Stimulated activated CD8-positive, alpha-beta memory T cell treated with anti-CD3 and anti-CD28 coated beads, Interleukin-12 subunit alpha, Interleukin-12 subunit beta, amount 100 ng/mL, for 1 hour (primary cell): ENCODE data around the gene CHCHD1.
"Not testable (repeated sequence)": the region's sequence is repeated elsewhere in the genome, so short reads cannot be mapped to it uniquely, and the experiment has no call there.

Source experiments
- DNase-seq: peaks from one replicate; pipeline ENCODE4 v3.0.0-alpha.2; 2020; ENCODE audit warnings: low read depth

The CHCHD1 gene

DNA sequence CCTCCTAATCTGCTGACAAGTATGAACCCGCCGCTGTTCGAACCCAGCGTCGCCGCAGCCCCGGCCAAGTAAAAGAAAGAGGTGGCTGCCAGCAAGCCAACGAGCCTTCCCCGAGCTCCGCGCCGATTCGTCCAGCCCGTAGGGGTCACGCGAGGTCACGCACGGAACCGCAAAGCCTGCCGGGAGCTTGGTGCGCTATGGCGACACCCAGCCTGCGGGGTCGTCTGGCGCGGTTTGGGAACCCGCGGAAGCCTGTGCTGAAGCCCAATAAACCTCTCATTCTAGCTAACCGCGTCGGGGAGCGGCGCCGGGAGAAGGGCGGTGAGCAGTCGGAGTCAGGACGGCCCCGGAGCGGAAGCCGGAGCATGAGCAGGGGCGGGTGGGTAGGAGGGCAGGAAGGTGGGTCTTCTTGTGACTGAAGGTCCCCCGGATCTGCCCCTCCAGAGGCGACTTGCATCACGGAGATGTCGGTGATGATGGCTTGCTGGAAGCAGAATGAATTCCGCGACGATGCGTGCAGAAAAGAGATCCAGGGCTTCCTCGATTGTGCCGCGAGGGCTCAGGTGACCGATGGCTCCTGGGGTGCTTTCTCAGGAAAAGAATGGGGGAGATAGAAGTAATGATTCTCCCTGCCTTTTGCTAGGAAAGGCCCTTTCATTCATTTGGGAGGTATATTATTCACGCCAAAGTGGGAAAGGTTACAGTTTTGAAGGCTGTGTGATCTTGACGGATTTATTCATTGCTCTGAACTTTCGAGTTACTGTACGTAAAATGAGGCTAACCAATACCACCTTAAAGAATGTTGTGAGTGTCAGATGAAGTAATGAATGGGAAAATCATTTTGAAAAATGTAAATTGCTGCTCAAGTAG is at the start of gene CHCHD1:
Gene CHCHD1 (plus strand): TSS at position 170 of the 870 bp plus-strand sequence. CDS start 28 bp downstream, at position 198.
- peak; percentile 85 for DNase-seq

DNA sequence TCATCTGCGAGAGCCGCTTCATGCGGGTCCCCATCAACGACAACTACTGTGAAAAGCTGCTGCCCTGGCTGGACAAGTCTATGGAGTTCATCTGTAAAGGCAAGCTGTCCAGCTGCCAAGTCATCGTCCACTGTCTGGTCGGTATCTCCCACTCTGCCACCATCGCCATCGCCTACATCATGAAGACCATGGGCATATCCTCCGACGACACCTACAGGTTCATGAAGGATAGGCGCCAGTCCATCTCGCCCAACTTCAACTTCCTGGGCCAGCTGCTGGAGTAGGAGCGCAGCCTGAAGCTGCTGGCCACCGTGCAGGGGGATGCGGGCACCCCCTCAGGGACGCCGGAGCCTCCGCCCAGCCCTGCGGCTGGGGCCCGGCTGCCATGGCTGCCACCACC is 49.4 kb upstream of the CHCHD1 start:
- no peak for DNase-seq

DNA sequence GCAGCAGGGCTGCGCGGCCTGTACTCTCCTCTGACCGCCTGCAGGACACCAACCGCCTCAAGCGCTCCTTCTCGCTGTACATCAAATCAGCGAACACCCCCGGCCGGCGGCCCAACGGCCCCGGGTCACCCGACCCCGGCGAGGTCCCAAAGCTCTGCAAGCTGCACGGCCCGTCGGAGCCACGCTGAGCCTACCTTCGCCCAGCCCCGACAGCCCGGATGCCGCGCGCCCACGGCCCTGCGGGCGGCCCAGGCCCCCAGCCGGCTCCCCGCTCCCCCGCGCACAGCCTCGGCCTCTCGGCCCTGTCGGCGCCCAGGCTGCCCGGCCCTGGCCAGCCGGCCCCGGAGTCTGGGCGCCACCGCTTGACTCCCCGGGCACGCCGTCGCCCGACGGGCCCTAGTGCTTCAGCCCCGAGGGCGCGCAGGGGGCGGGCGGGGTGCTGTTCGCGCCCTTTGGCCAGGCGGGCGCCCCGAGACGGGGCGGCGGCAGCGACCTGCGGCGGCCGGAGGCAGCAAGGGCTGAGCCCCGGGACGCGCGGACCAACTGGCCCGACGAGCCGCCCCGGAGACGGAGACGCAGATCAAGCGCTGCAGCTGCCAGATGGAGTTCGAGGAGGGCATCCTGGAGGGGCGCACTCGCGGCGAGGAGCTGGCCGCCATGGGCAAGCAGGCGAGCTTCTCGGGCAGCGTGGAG is 48.8 kb upstream of the CHCHD1 start:
- no peak for DNase-seq

DNA sequence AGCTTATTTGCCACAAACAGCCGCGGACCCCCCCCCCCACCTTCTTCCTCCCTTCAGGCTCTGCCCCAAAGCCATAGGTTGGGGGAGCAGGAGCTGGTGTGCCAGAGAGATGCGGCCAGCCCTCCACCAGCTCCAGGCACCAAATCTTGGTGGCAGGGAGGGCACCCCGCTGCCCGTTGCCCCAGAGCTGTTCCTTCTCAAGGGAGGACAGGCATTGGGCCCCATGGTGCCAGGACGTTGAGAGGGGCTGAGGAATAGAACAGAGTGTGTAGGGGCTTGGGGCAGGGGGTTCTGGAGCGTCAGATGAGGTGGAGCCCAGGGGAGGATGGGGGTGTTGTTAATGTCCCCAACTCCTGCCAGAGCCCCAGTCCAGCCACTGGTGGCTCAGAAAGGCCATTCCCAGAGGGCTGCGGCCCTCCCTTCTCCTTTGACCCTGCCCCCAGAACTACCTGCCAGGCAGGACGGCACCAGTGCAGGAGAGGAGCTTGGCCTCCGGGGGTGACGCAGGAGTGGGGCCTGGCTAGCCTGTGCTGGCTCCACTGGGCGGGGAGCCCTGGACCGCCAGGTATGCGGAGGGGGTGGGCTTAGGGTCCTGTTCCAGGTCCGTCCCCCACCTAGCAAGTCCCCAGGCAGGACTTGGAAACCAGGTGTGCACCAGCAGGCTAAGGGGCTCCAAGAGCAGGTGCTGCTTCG is 47.7 kb upstream of the CHCHD1 start:
- no peak for DNase-seq

DNA sequence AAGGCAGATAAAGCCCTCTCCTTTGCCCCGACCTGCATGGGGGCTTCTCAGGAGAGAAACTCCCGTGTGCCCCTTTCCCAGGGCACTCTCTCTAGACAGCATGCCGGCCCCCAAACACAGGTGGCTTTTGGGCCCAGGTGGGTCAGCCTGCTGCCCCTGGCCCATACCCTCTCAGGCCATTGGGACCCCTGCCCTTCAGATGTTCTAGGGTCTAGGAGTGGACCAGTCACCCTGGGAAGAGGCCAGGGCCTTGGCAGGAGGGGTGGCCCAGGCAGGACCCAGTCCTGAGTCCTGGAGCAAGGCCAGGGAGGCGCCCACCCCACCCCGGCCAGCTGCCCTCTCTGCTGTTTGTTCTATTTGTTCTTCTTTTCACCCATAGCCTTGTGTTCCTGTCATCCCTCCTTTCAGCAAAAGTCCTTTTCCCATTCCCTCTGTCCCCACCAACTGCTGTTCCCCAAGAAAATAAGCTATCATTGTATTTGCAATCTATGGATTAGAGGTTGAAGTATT is 47.0 kb upstream of the CHCHD1 start:
- no peak for DNase-seq

DNA sequence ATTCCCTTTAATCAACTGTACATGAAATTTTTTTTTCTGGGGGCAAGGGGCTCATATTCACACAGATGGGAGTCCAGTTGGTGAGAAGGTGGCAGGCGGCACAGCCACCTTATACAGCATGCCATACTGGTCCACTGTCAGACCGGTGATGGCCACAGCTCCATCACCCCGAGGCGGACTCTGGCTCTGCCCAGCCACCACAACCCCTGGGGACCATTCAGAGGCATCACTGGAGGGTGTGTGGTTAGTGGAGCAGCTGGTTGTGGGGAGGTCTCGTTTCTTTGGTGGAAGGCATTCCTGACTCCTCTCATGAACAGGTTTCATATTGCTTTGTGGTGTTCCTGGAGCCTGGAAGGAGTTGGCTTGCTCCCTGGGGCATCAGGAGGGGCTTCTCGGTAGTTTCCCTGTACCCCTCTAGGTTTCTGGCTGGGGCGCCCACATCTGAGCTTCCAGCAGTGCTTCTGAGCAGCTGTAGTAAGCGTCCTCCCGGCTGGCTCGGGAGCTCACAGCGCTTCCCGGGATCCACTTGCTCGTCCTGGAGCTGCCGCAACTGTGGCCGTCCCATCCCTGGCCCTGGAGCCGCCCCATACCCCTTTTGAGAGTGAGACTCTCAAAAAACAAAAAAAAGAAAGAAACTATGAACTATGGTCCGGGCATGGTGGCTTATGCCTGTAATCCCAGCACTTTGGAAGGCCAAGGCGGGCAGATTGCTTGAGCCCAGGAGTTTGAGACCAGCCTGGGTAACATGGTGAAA is 41.2 kb upstream of the CHCHD1 start:
- not testable (repeated sequence) for DNase-seq

DNA sequence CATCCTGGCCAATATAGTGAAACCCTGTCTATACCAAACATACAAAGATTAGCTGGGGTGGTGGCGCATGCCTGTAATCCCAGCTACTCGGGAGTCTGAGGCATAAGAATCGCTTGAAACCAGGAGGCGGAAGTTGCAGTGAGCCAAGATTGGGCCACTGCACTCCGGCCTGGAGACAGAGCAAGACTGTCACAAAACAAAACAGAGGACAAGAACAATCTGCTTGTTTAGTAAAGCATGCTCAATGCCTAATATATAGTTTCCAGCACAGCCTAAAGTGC is 39.5 kb upstream of the CHCHD1 start:
- no peak for DNase-seq

DNA sequence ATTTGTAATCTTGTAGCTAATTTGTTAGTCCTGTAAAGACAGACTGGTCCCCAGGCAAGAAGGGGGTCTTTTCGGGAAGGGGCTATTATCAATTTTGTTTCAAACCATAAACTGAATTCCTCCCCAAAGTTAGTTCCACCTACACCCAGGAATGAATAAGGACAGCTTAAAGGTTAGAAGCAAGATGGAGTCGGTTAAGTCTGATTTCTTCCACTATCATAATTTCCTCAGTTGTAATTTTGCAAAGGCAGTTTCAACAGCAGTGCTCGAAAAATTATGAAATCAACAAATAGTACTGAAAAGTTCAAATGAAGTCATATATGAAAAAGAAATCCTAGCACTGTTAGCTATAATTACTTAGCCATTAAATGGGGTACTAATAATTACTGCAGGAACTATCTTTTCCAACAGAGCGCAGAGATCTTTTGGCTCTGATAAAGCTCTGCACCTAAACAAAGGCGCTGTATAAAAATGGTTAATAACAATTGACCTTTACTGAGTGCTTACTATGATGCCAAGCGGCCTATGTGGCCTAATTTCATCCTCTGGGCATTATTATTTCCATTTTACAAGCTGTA is 38.4 kb upstream of the CHCHD1 start:
- DNase-seq, result no peak

DNA sequence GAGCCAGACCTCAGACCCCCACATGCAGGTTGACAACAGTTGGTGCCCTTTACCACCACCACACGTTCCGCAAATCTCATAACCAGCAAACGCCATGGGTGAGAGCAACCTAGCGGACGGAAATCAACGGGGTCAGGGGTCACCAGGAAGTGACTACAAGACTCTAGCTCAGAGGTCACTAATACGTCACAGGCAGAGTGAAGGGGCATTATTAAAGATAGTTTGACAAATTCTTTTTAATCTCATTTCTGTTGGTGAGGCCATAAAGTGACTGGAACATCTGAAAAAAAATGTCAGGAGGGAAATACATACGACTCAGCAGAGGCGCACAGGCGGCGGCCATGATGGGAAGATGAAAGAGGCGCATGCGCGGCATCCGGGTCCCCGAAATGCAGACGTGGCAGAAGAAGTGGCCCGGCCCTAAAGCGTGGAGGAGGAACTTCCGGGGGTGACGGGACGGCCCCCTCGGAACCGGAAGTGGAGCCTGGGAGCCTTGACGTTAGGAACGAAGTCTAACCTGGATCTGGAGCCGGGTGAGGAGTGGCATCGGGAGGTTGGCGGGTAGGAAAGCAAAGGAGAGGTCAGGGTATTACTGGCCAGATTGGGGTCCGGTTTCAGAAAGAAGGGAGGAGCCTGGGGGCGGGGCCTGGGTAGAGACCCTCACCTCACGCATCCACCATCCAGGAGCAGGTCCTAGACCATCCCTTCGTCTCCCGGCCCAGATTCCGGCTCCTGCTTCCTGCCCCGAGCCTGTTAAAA is 37.8 kb upstream of the CHCHD1 start, which contains the start of gene SEC24C:
Gene SEC24C (plus strand): TSS at position 468 of the 759 bp plus-strand sequence. CDS start 2,461 bp downstream, outside the sequence.
- peak; percentile 95 for DNase-seq

DNA sequence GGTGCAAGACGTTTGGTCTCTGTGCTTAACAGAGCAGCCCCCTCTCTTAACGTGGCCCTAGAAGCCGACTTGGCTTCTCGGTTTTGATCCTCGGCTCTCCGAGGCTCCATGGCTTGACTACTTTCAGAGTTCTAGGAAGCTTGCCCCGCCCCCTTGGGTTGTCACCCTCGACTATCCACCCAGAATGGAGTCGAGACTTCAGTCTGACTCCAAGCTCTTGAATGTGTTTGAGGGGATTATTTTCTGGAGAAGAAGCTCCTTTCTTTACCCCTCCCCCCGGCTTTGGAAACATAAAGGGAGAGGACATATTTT is 37.2 kb upstream of the CHCHD1 start:
- peak; percentile 26 for DNase-seq

DNA sequence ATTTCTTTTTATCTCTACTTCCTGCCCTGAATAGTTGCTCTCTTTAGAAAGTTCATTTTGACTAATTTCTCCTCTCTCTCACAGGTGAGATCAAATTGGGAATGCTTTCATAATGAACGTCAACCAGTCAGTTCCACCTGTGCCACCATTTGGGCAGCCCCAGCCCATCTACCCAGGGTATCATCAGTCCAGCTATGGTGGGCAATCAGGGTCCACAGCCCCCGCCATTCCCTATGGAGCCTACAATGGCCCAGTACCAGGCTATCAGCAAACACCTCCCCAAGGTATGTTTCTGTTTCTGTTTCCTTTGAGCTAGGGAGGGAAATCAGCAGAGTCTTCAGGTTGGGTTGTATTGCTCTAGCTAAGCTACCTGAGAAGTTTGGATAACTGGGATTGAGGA is 35.1 kb upstream of the CHCHD1 start:
- DNase-seq, result no peak

DNA sequence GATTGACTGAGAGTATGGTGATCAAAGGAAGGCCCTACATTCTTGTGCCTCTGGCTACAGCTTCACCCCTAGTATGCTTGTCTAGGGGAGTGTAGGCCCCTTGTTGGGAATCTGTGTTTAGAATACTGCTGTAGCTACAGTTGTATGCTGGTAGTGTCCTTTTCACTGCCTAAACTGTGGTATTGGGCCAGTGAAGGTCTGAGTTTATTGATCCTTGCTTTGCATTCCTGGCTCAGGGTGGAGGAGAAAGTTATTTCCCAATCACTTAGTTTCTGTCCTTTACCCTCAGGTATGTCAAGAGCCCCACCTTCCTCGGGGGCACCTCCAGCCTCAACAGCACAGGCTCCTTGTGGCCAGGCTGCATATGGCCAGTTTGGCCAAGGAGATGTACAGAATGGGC is 31.0 kb upstream of the CHCHD1 start:
- DNase-seq, result no peak

DNA sequence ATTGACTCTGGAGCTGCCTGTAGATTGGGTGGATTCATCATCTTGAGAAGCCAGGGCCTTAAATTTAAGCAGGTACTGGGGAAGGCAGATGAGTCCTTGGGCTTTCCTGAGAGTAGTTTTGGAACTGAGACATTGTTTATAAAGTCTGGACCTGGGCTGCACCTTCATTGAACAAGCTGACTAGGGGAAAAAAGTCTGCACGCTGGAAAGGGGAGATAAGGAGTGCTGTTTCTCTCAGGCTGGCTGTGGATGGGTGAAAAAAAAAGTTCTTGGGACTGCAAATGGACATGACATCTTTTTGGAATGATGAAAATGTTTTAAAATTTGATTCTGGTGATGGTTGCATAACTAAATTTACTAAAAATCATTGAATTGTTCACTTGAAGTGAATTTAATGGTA is 25.7 kb upstream of the CHCHD1 start:
- no peak for DNase-seq

DNA sequence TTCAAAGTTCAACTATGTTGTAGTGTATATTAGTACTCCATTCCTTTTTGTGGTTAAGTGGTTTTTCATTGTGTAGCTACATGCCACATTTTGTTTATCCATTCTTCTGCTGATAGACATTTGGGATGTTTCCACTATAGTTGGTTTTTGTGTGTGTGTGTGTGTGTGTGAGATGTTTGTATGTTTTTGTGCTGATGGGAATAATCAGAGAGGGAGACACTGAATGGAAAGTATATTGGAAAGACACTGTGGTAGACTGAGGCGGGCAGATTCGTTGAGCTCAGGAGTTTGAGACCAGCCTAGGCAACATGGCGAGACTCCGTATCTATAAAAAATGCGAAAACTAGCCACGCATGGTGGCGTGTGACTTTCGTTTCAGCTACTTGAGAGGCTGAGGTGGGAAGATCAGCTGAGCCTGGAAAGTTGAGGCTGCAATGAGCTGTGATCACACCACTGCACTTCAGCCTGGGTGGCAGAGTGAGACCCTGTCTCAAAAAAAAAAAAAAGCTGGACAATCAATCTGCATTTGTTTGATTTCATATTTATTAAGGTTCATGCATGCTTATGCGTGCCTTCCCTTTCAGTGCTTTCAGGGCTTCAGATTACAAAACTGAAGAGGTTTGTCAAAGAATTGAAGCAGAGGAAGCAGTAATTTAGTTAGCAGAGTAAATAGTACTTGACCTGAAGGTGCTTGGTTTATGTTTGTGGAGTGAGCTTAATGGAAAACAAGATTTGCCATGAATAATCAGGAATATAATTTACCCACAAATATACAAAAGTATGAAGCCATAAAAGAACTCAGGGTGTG is 22.9 kb upstream of the CHCHD1 start:
- no peak for DNase-seq

DNA sequence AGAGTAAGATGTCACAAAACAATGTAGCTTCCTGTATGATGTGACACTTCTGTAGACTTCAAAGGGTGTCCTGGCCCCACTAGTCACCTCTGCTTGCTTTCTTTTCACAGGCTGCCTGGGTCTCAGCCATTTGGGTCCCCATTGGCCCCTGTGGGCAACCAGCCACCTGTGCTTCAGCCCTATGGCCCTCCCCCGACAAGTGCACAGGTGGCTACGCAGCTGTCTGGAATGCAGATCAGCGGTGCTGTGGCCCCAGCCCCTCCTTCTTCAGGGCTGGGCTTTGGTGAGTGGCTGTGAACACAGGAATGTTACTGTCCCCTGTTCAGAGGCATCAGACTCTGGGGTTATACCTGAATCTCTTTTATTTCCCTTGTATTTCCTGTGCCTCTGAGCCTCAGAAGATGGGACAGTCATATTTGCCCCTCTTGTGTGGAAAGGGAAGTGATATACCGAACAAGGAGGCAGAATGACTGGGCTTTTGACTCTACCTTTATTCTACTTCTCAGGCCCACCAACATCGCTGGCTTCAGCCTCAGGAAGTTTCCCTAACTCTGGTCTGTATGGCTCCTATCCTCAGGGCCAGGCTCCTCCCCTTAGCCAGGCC is 22.2 kb upstream of the CHCHD1 start:
- peak; percentile 16 for DNase-seq

DNA sequence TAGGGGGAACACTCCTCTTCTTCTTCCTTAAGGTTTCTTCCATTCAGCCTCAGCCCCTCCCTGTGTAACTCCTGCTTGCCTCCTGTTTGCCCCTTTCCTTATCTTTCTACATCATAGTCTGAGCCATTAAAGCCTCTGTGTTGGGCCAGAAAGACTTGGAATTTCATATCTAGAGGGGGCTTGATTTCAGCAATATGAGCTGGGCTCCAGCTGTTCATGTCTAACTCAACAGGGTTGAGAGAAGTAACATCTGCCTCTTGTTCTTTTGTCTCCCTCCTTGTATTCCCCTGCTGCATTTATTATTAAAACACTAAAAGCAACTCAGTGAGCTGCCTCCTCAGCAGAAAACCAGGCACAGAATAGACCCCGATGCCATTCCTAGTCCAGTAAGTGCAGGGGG is 20.1 kb upstream of the CHCHD1 start:
- DNase-seq, result no peak

DNA sequence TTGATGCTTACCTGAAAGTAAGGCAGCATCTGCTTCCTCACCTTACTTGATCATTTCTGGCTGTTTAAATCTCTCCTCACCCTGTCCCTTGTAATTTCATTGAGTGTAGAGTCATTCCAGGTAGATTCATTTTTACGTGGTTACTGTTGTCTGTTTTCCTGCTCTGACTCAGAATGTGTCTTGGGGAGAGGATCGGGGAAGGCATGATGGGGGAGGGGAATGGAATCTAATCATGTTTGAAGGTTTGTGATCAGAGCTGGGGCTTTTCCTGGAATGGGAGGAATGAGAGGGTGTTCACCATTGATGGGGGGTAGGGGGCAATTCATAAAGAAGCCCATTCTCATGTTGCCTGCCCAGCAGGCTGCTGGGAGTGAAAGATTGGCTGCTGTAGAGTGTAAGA is 18.9 kb upstream of the CHCHD1 start:
- no peak for DNase-seq

DNA sequence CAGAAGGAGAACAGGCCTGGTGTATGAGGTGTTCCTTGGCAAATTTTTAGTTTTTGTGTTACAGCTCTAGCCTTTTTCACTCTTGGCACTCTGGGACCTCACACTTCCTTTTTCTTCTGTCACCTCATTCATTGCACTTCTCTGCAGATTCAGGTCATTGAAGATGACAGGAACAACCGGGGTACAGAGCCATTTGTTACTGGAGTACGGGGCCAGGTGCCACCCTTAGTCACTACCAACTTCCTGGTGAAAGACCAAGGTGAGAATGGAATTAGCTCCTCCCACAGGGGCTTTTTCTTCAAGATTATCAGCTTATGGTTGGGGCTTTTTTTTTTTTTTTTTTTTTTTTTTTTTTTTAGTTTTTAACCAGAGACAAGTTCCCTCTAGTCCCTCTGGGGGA is 18.5 kb upstream of the CHCHD1 start:
- no peak for DNase-seq

DNA sequence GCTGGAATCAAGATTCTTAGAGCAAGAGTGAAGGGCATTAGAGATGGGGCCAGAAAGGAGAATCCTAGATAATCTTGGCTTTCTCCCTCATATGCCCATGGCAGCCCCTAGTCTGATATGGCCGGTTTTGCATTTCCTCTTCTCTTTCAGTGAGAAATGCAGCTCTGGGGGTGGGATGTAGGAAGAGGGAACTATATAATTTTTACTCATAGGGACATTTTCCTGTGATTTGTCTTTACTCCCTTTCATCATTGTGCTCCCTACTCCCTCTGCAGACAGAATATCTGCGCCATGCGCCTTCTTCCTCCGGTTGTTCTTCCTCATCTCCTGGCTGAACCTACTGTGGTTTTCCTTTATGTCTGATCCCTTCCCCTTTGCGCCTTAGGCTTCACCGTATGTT is 16.8 kb upstream of the CHCHD1 start:
- no peak for DNase-seq

DNA sequence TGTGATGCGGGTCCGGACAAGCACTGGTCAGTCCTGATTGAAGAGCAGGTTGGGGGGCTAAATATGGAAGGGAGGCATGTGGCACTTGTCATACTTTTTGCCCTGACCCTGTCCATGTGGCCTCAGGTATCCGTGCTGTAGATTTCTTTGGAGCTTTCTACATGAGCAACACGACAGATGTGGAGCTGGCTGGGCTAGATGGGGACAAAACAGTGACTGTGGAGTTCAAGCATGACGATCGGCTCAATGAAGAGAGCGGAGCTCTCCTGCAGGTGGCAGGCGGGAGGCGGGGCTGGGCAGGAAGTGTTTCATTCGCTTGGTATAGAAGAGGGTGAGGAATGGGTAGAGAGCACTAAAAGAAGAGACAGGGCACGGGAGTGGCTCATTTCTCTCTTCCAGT is 13.0 kb upstream of the CHCHD1 start:
- peak; percentile 38 for DNase-seq
